ENCODE data around the gene AKT1.

DNA sequence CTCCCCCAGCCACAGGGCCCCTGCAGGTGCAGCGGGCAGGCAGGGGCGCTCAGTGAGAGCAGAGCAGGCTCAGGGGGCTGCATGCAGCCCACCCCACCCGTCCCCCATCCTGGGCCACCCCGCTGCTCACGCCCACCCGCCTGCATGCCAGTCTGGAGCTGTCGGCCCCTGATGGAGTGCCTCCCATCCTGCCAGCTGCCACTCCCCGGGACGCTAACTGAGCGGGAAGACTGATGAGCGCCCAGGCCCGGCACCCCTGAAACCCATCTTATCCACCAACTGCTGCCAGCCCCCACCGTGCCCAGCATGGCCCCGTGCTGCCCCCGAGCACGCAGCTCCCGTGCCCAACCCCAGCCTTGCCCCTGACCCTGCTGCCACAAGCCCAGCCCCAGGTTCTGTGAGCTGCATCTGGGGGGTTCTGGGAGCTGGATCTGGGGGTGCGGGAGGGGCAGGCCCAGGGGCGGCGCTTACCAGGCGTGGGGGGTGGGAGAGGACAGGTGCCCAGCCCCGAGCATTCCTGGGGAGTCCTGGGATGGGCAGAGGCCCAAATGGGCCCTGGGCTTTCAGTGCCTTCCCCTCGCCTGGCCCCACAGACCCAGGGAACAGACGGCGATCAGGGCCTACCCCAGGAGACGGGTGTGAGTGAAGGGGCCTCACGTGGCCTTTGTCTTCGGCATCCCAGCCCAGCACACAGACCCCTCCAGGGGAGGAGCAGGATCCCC, 13.3 kb downstream of the AKT1 start:
- no peak for TF ChIP-seq EZH2 (IDR thresholded peaks at IDR 0.05; ENCODE audit: insufficient read depth, poor library complexity, severe bottlenecking)
- TF ChIP-seq EZH2phosphoT487 (IDR thresholded peaks at IDR 0.05; ENCODE audit: insufficient read depth, low read depth), result no peak
